GM06990 (cell line): ENCODE results near the gene APOL1.

Source experiments
- DNase-seq: peaks from one replicate; pipeline ENCODE4 v3.0.0-alpha.2; 2011; ENCODE audit not compliant: insufficient read length; ENCODE audit errors: extremely low read depth
- H3K27me3 ChIP-seq: replicated peaks from 2 replicates; pipeline ENCODE4 v1.6.0; 2011; ENCODE audit warnings: low read length; ENCODE audit not compliant: control insufficient read depth, insufficient read depth
- H3K36me3 ChIP-seq: 2 replicates; pipeline ENCODE4 v1.5.1; 2011; ENCODE audit warnings: low read length; ENCODE audit not compliant: control insufficient read depth, insufficient read depth
- H3K4me3 ChIP-seq: replicated peaks from 2 replicates; pipeline ENCODE4 v1.5.1; 2011; ENCODE audit warnings: low read depth, mild to moderate bottlenecking, control low read depth, low read length
- TF ChIP-seq, protein P1 (sequence below): IDR thresholded peaks from 2 replicates; pipeline ENCODE4 v1.5.1; 2011; ENCODE audit warnings: low read length, control low read depth, mild to moderate bottlenecking, inconsistent platforms; ENCODE audit not compliant: insufficient read depth, poor library complexity, severe bottlenecking

APOL1 gene

DNA sequence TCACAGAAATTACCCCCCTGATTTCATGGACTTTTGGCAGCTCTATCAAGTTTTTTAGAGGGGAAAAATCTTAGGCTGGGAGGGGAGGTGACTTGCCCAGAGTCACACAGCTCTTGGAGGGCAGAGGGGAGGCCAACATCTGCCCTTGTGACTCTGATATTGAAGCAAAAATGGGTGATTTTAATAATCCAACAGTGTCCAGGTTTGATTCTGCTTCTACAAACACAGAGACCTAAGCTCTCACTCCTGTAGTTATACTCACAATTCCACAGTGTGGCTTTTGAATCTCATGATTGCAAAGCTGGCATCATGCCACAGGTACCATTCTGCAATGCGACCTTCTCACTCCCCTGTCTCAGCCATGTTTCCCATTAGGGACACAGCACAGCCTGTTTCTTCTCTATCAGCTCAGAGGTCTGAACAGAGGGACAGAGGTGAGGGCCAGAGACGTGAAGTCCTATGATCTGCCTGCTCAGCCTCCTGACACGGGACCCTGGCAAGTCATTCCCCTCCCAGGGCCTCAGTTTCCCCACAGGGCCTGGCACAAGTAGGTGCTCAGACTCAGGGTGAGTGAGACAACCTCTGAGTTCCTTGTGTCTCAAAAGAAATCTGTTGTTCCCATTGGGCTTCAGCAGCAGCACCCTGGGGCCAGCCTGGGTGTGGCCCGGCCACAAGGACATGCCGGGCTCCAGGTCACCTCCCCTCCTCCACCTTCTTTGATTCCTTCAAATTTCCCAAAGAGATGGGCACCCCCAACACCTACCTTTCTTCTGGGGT is 14.4 kb upstream of the APOL1 start:
- TF ChIP-seq, protein P1, sequence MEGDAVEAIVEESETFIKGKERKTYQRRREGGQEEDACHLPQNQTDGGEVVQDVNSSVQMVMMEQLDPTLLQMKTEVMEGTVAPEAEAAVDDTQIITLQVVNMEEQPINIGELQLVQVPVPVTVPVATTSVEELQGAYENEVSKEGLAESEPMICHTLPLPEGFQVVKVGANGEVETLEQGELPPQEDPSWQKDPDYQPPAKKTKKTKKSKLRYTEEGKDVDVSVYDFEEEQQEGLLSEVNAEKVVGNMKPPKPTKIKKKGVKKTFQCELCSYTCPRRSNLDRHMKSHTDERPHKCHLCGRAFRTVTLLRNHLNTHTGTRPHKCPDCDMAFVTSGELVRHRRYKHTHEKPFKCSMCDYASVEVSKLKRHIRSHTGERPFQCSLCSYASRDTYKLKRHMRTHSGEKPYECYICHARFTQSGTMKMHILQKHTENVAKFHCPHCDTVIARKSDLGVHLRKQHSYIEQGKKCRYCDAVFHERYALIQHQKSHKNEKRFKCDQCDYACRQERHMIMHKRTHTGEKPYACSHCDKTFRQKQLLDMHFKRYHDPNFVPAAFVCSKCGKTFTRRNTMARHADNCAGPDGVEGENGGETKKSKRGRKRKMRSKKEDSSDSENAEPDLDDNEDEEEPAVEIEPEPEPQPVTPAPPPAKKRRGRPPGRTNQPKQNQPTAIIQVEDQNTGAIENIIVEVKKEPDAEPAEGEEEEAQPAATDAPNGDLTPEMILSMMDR: no peak
- H3K36me3 ChIP-seq: no peaks in the 10 kb centered on the region; the same call in 1 of the 2 replicates
- peak overlapping the region; percentile 85 for H3K4me3 ChIP-seq
- no peaks in the 10 kb centered on the region for H3K27me3 ChIP-seq
- DNase-seq: no peak

DNA sequence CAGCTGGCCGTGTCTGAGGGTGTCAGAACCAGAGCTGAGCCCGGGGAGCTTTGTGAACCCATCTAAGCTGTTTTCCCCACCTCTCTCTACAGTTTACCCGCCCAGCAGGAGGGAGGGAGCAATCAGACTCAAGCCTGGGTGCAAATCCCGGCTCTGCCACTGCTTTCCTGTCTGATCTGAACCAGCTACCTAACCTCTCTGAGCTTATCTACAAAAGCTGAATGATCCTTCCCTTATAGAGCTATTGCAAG is 13.9 kb upstream of the APOL1 start:
- Histone ChIP-seq H3K4me3 (peak overlapping the region; percentile 85), H3K36me3 (no peaks in the 10 kb centered on the region; the same call in 1 of the 2 replicates), H3K27me3 (no peaks in the 10 kb centered on the region)
- TF ChIP-seq, protein P1: no peak
- no peak for DNase-seq

DNA sequence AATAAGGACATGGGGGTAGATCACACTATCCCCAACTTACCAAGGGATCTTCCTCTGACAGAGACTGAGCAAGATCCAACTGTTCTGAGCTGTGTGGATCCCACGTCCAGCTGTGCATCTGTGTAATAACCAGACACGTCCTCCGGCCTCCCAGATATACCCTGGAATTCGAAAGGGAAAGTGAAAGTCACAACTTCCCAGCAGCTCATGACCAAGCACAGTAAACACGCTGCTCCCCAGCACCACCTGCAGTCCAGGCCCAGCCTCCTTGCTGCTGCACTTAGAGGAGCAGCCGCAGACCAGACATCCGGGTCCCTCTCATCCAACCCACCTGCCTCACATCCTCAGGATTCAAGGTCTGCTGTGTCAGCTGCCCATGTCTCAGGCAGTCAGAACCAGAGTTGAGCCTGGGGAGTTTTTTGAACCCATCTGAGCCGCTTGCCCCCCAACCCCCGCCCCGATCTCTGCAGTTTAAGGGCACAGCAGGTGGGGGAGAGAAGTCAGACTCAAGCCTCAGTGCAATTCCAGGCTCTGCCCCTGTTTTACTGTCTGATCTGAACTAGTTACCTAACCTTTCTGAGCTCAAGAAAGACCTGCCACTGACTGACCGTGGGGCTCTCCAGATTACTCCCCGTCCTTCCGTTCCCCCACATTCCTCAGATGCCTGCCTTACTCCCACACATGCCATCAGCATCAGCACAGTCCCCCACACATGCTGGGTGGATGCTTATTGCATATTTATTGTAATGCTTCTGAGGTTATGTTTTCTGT is 13.3 kb upstream of the APOL1 start, which contains the start of gene APOL2:
TSS of gene APOL2 (minus strand) at position 127 of the 771 bp plus-strand sequence. CDS start 6,365 bp downstream, outside the sequence.
- peak; percentile 60 for DNase-seq
- no peaks in the 10 kb centered on the region; the same call in 1 of the 2 replicates for H3K36me3 ChIP-seq
- peak within 1 kb of the TSS; percentile 85 for H3K4me3 ChIP-seq
- TF ChIP-seq, protein P1: peak; percentile 76
- H3K27me3 ChIP-seq: no peaks in the 10 kb centered on the region

DNA sequence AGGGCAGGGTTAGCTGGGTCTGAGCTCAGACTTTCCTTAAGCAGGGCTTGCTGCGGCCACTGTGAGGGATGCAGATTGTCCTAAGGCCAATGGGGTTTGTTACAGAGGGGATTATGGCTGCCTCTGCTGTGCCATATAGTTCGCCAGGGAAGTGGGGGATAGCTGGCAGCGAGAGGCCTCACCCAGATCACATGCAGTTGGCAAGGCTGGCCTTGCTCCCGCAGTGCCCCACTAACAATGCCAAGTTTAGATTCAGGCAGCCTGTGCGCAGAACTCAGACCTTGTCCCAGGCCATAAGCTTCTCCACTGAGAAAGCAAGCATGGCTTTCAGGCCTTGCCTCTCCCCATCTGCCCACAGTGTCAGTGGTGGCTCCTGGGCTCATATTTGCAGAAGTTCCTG is 8.9 kb upstream of the APOL1 start:
- no peaks in the 10 kb centered on the region for H3K27me3 ChIP-seq
- TF ChIP-seq, protein P1: no peak
- no peak for DNase-seq
- H3K36me3 ChIP-seq: no peaks in the 10 kb centered on the region
- no peak overlapping the region for H3K4me3 ChIP-seq

DNA sequence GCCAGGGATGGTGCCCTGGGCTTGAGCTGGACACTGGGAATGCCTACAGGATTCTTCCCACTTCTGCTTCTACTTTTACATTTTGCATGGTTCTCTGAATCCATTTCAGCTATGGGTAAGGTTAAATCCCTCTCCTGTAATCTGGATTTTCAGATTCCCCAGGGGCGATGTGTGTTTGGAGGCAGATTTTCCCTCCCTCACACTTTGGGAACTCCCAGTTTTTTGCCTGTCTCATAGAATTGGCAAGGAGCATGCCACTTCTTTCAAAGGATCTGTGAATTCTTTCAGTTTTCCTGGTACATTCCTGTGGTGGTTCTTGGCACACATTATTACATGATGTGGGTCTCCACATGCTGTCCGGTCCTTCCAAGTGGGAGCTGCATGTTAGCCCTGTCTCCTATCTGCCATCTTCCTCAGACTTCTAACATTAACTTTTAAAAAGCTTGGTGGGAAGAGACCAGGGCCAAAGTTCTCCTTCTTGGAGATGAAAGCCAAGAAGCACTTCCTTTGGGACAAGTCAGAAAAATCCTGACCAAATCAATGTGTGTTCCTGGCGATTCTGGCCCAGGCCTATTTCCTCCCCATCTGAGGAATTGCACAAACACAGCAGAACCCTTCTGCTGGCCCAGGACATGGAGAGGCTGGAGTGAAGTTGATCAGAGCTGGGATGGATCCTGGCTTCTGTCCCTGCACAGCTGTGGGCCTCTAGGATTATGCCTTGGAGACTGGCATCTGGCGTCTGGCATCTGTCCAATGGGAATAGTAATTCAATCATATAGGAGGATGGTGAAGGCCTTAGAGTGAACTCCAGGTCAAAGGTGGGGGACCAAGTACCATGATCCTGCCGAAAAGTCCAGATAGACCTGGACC is 8.2 kb upstream of the APOL1 start:
- Histone ChIP-seq H3K27me3 (no peaks in the 10 kb centered on the region), H3K36me3 (no peaks in the 10 kb centered on the region), H3K4me3 (no peak overlapping the region)
- DNase-seq: no peak
- TF ChIP-seq, protein P1: no peak
